ENCODE measurements around the gene DHRS11. TPM values are rescaled to one million over a fixed set of nuclear protein-coding genes. Genes with fewer than 3 reads are reported as not detected.

Gene DHRS11
- total RNA-seq, 2 donors from 2014 or later = 10.1 to 17.3 TPM

- no peak overlapping the region for H3K27ac ChIP-seq
- H3K9me3 ChIP-seq = no peaks in the 10 kb centered on the region
- H3K27me3 ChIP-seq (replicated peaks; ENCODE audit: insufficient read depth) = no peaks in the 10 kb centered on the region
- peaks cover 71% of the 10 kb centered on the region for H3K36me3 ChIP-seq
- H3K4me1 ChIP-seq (ENCODE audit: control insufficient read depth in 1 of 2, low read depth in 2 of 2) = no peaks in the 10 kb centered on the region
- ATAC-seq (ENCODE audit: insufficient number of reproducible peaks, low FRiP score, low read depth) = no peak
- DNase-seq (ENCODE audit: low spot score) = no peak
- no peak overlapping the region for H3K4me3 ChIP-seq
- TF ChIP-seq CTCF (IDR thresholded peaks at IDR 0.05) = no peak
Observed at GRCh38 chr17:36583787-36584186, 7.9 kb upstream of the DHRS11 start.

- Histone ChIP-seq H3K27me3 (replicated peaks; ENCODE audit: insufficient read depth) (no peaks in the 10 kb centered on the region), H3K27ac (no peak overlapping the region), H3K4me1 (ENCODE audit: control insufficient read depth in 1 of 2, low read depth in 2 of 2) (peaks cover under 1 to 1% of the 10 kb centered on the region in 2 donors), H3K36me3 (peaks cover 51% of the 10 kb centered on the region), H3K9me3 (no peaks in the 10 kb centered on the region), H3K4me3 (no peak overlapping the region)
- ATAC-seq (ENCODE audit: insufficient number of reproducible peaks, low FRiP score, low read depth) (no peak), DNase-seq (ENCODE audit: low spot score) (no peak)
- no peak for TF ChIP-seq CTCF (IDR thresholded peaks at IDR 0.05)
Observed at GRCh38 chr17:36586138-36586537, 5.5 kb upstream of the DHRS11 start.

- Histone ChIP-seq H3K27me3 (replicated peaks; ENCODE audit: insufficient read depth) (no peaks in the 10 kb centered on the region), H3K4me1 (ENCODE audit: control insufficient read depth in 1 of 2, low read depth in 2 of 2) (peaks cover 9 to 14% of the 10 kb centered on the region in 2 donors), H3K27ac (no peak overlapping the region), H3K9me3 (no peaks in the 10 kb centered on the region), H3K4me3 (no peak overlapping the region), H3K36me3 (peaks cover 30% of the 10 kb centered on the region)
- ATAC-seq (ENCODE audit: insufficient number of reproducible peaks, low FRiP score, low read depth) (no peak), DNase-seq (ENCODE audit: low spot score) (no peak)
- TF ChIP-seq CTCF (IDR thresholded peaks at IDR 0.05) = no peak
Observed at GRCh38 chr17:36590082-36590481, 1.6 kb upstream of the DHRS11 start.

GRCh38 chr17:36592316-36592715 lies 637 bp downstream of the DHRS11 start:
- no peak for DNase-seq (ENCODE audit: low spot score)
- no peak for TF ChIP-seq CTCF (IDR thresholded peaks at IDR 0.05)
- Histone ChIP-seq H3K4me3 (peak overlapping the region; percentile 93), H3K27ac (no peak overlapping the region), H3K27me3 (replicated peaks; ENCODE audit: insufficient read depth) (no peaks in the 10 kb centered on the region), H3K4me1 (ENCODE audit: control insufficient read depth in 1 of 2, low read depth in 2 of 2) (peaks cover 9 to 14% of the 10 kb centered on the region in 2 donors), H3K9me3 (no peaks in the 10 kb centered on the region), H3K36me3 (peaks cover 10% of the 10 kb centered on the region)
- no peak for ATAC-seq (ENCODE audit: insufficient number of reproducible peaks, low FRiP score, low read depth)

- no peak overlapping the region for H3K27ac ChIP-seq
- peak overlapping the region; percentile 93 for H3K4me3 ChIP-seq
- no peak for DNase-seq (ENCODE audit: low spot score)
- no peaks in the 10 kb centered on the region for H3K9me3 ChIP-seq
- no peaks in the 10 kb centered on the region for H3K27me3 ChIP-seq (replicated peaks; ENCODE audit: insufficient read depth)
- no peak for ATAC-seq (ENCODE audit: insufficient number of reproducible peaks, low FRiP score, low read depth)
- no peak for TF ChIP-seq CTCF (IDR thresholded peaks at IDR 0.05)
- H3K36me3 ChIP-seq = peaks cover 5% of the 10 kb centered on the region
- peaks cover 9 to 14% of the 10 kb centered on the region in 2 donors for H3K4me1 ChIP-seq (ENCODE audit: control insufficient read depth in 1 of 2, low read depth in 2 of 2)
Observed at GRCh38 chr17:36592716-36593321, 1.1 kb downstream of the DHRS11 start.

All from thoracic aorta (tissue), 2 donors.